GM23248 (cell line): ENCODE data around the gene RPS6KA3. TPM values are rescaled to one million over a fixed set of nuclear protein-coding genes. Genes with fewer than 3 reads are reported as not detected.
A peak's percentile ranks its signal among the peaks of the same experiment; 100 is the strongest.

ENCODE experiments used
- DNase-seq: peaks from one replicate; pipeline ENCODE4 v3.0.0-alpha.2; 2015
- H2AFZ ChIP-seq: fragments of 200-600 bp; sonication (generic); 2 replicates; pipeline ENCODE4 v1.6.1; 2016; ENCODE audit warnings: antibody characterized with exemption
- H3F3A ChIP-seq: fragments of 200-600 bp; sonication (generic); 2 replicates; pipeline ENCODE4 v1.6.1; 2016; ENCODE audit warnings: mild to moderate bottlenecking, antibody characterized with exemption, mixed run types; ENCODE audit not compliant: insufficient read depth
- H3K27ac ChIP-seq: fragments of 200-600 bp; sonication (generic); 2 replicates; pipeline ENCODE4 v1.5.1; 2016; ENCODE audit warnings: mild to moderate bottlenecking
- H3K27me3 ChIP-seq: fragments of 200-600 bp; sonication (generic); replicated peaks from 2 replicates; pipeline ENCODE4 v1.6.1; 2016; ENCODE audit warnings: mild to moderate bottlenecking; ENCODE audit not compliant: insufficient read depth
- H3K36me3 ChIP-seq: fragments of 200-600 bp; sonication (generic); 2 replicates; pipeline ENCODE4 v1.6.1; 2016; ENCODE audit warnings: low read depth, mild to moderate bottlenecking
- H3K4me1 ChIP-seq: fragments of 200-600 bp; sonication (generic); 2 replicates; pipeline ENCODE4 v1.6.1; 2016; ENCODE audit warnings: mild to moderate bottlenecking; ENCODE audit not compliant: insufficient read depth
- H3K4me2 ChIP-seq: fragments of 200-600 bp; sonication (generic); one replicate; pipeline ENCODE4 v1.6.1; 2016; ENCODE audit warnings: mild to moderate bottlenecking; ENCODE audit not compliant: unreplicated experiment
- H3K4me3 ChIP-seq: fragments of 200-600 bp; sonication (generic); 2 replicates; pipeline ENCODE4 v1.5.1; 2016; ENCODE audit warnings: mild to moderate bottlenecking
- H3K79me2 ChIP-seq: fragments of 200-600 bp; sonication (generic); 2 replicates; pipeline ENCODE4 v1.6.1; 2016; ENCODE audit warnings: mild to moderate bottlenecking; ENCODE audit not compliant: insufficient read depth
- H3K9ac ChIP-seq: fragments of 200-600 bp; sonication (generic); 2 replicates; pipeline ENCODE4 v1.6.1; 2016; ENCODE audit warnings: mild to moderate bottlenecking
- H3K9me2 ChIP-seq: fragments of 200-600 bp; sonication (generic); 2 replicates; pipeline ENCODE4 v1.6.1; 2016; ENCODE audit warnings: mixed run types, mild to moderate bottlenecking, moderate library complexity; ENCODE audit not compliant: insufficient read depth
- H3K9me3 ChIP-seq: fragments of 200-600 bp; sonication (generic); one replicate; pipeline ENCODE4 v1.6.1; 2017; ENCODE audit warnings: low read depth
- H4K20me1 ChIP-seq: fragments of 200-600 bp; sonication (generic); 2 replicates; pipeline ENCODE4 v1.6.0; 2016; ENCODE audit not compliant: insufficient read depth
- EZH2 ChIP-seq: fragments of 200-600 bp; sonication (generic); IDR thresholded peaks from 2 replicates; pipeline ENCODE4 v1.6.1; 2018; ENCODE audit warnings: antibody characterized with exemption, mild to moderate bottlenecking; ENCODE audit not compliant: insufficient read depth, poor library complexity, severe bottlenecking
- EZH2phosphoT487 ChIP-seq: fragments of 200-600 bp; sonication (generic); IDR thresholded peaks from 2 replicates; pipeline ENCODE4 v1.6.1; 2018; ENCODE audit warnings: antibody characterized with exemption, moderate library complexity, mild to moderate bottlenecking, low read depth; ENCODE audit not compliant: insufficient read depth
- WGBS, 2 experiments: methylation state at CpG; one replicate each; pipeline ENCODE4 v1.1.6; 2015 to 2017; ENCODE audit warnings: low lambda C conversion rate in 2 of 2, low coverage in 1 of 2; ENCODE audit errors: missing lambda C conversion rate in 2 of 2; 5-methylcytosine and 5-hydroxymethylcytosine counted together
- in situ Hi-C: fragments of 300-500 bp; cut with MboI; formaldehyde crosslinking; loops from 2 replicates; pipeline ENCODE4 v1.15.0; 2020
- polyA plus RNA-seq: library from polyadenylated mRNA; unstranded; fragments of >200 nt; fragmentation: Nextera tagmentation; extraction: Ambion mirVana; gene quantifications from 2 replicates; pipeline ENCODE4 v1.2.1, GENCODE V29; 2016
- total RNA-seq: library from RNA; depleted of rRNA; stranded (reverse); fragments of >200 nt; shearing (Covaris generic); gene quantifications from 2 replicates; pipeline ENCODE4 v1.2.3, GENCODE V29; 2014

Gene RPS6KA3
- total and polyA plus RNA-seq, 2 experiments from 2014 or later: 8.1 to 33.8 TPM

- H3K27me3 ChIP-seq: no peaks in the 10 kb centered on the region
- peak overlapping the region; percentile 82 for H3K4me3 ChIP-seq
- peaks cover 57% of the 10 kb centered on the region for H3K79me2 ChIP-seq
- peaks cover 28% of the 10 kb centered on the region for H3F3A ChIP-seq
- TF ChIP-seq EZH2 (no peak), EZH2phosphoT487 (no peak)
- peaks cover 15% of the 10 kb centered on the region for H4K20me1 ChIP-seq
- H3K9me3 ChIP-seq: no peaks in the 10 kb centered on the region
- H3K36me3 ChIP-seq: peaks cover 21% of the 10 kb centered on the region
- H3K9me2 ChIP-seq: no peaks in the 10 kb centered on the region
- H3K27ac ChIP-seq: peak overlapping the region; percentile 91
- peaks cover 14% of the 10 kb centered on the region; the same call in 1 of the 2 replicates for H3K4me1 ChIP-seq
- 0 to 3% methylated on average over 3 of the region's 3 CpGs for WGBS, 2 experiments
- DNase-seq: peak; percentile 27
- H3K4me2 ChIP-seq: peak overlapping the region; percentile 96
- peak overlapping the region; percentile 96 for H3K9ac ChIP-seq
- no peak overlapping the region for H2AFZ ChIP-seq
- in situ Hi-C loops: no loop called here
Measured at GRCh38 chrX:20140420-20140819, 126.3 kb downstream of the RPS6KA3 start.

GRCh38 chrX:20139966-20140365 lies 126.7 kb downstream of the RPS6KA3 start:
- WGBS, 2 experiments: 12 to 15% methylated on average over 2 of the region's 2 CpGs
- Histone ChIP-seq H3K4me2 (peak overlapping the region; percentile 96), H4K20me1 (peaks cover 15% of the 10 kb centered on the region), H3K36me3 (peaks cover 23% of the 10 kb centered on the region), H3K79me2 (peaks cover 62% of the 10 kb centered on the region), H3K9ac (peak overlapping the region; percentile 96), H3K9me2 (no peaks in the 10 kb centered on the region), H3F3A (peaks cover 28% of the 10 kb centered on the region), H3K4me3 (peak overlapping the region; percentile 82), H3K27me3 (no peaks in the 10 kb centered on the region), H3K4me1 (peaks cover 14% of the 10 kb centered on the region; the same call in 1 of the 2 replicates), H3K9me3 (no peaks in the 10 kb centered on the region), H2AFZ (no peak overlapping the region), H3K27ac (peak overlapping the region; percentile 91)
- TF ChIP-seq EZH2phosphoT487 (no peak), EZH2 (no peak)
- peak; percentile 90 for DNase-seq
- in situ Hi-C loops: no loop called here

GRCh38 chrX:20135944-20136343 lies 130.8 kb downstream of the RPS6KA3 start:
- H3K79me2 ChIP-seq: peaks cover 79% of the 10 kb centered on the region
- in situ Hi-C loops: no loop called here

GRCh38 chrX:20132666-20133065 lies 134.0 kb downstream of the RPS6KA3 start:
- in situ Hi-C loops: no loop called here
- peaks cover 5% of the 10 kb centered on the region for H3K4me1 ChIP-seq
- WGBS, 2 experiments: 100% methylated on average over 1 of the region's 1 CpG
- H3K9me3 ChIP-seq: no peaks in the 10 kb centered on the region
- H3K4me3 ChIP-seq: no peak overlapping the region
- H3K36me3 ChIP-seq: peaks cover 41% of the 10 kb centered on the region
- no peaks in the 10 kb centered on the region for H3K27me3 ChIP-seq
- no peak overlapping the region for H3K9ac ChIP-seq
- H3F3A ChIP-seq: peaks cover 37% of the 10 kb centered on the region; the same call in 1 of the 2 replicates
- 0 out of 2 replicates have a peak overlapping the region, but pooled peaks have one; percentile 18 for H3K27ac ChIP-seq
- peaks cover 49% of the 10 kb centered on the region for H3K79me2 ChIP-seq
- TF ChIP-seq EZH2phosphoT487 (no peak), EZH2 (no peak)
- H3K9me2 ChIP-seq: no peaks in the 10 kb centered on the region
- peak; percentile 28 for DNase-seq
- no peaks in the 10 kb centered on the region for H4K20me1 ChIP-seq
- H3K4me2 ChIP-seq: no peak overlapping the region
- H2AFZ ChIP-seq: no peak overlapping the region

More at GRCh38 chrX:20135944-20136343, 130.8 kb downstream of the RPS6KA3 start:
- Histone ChIP-seq H3K9me2 (no peaks in the 10 kb centered on the region), H3K9ac (no peak overlapping the region), H3F3A (peaks cover 34% of the 10 kb centered on the region), H3K27ac (no peak overlapping the region), H3K4me3 (no peak overlapping the region), H2AFZ (no peak overlapping the region), H3K9me3 (no peaks in the 10 kb centered on the region), H3K27me3 (no peaks in the 10 kb centered on the region), H3K36me3 (peaks cover 37% of the 10 kb centered on the region), H4K20me1 (peaks cover 15% of the 10 kb centered on the region), H3K4me1 (peaks cover 14% of the 10 kb centered on the region), H3K4me2 (no peak overlapping the region)
- DNase-seq: no peak
- 67 to 69% methylated on average over 3 to 5 of the region's 5 CpGs for WGBS, 2 experiments
- TF ChIP-seq EZH2phosphoT487 (no peak), EZH2 (no peak)

- peaks cover 5% of the 10 kb centered on the region for H3K4me1 ChIP-seq
- peaks cover 26% of the 10 kb centered on the region for H3K79me2 ChIP-seq
- peak; percentile 36 for DNase-seq
- WGBS, 2 experiments: 90 to 100% methylated on average over 1 of the region's 1 CpG
- no peaks in the 10 kb centered on the region for H4K20me1 ChIP-seq
- TF ChIP-seq EZH2: no peak
- no peak for TF ChIP-seq EZH2phosphoT487
- H2AFZ ChIP-seq: no peak overlapping the region
- in situ Hi-C loops: no loop called here
- H3F3A ChIP-seq: peaks cover 34% of the 10 kb centered on the region; the same call in 1 of the 2 replicates
- no peaks in the 10 kb centered on the region for H3K9me2 ChIP-seq
- peaks cover 28% of the 10 kb centered on the region for H3K36me3 ChIP-seq
- peak overlapping the region; percentile 63 for H3K27ac ChIP-seq
- H3K9me3 ChIP-seq: no peaks in the 10 kb centered on the region
- no peak overlapping the region for H3K9ac ChIP-seq
- H3K27me3 ChIP-seq: no peaks in the 10 kb centered on the region
- no peak overlapping the region for H3K4me3 ChIP-seq
- no peak overlapping the region for H3K4me2 ChIP-seq
Measured at GRCh38 chrX:20130357-20130756, 136.4 kb downstream of the RPS6KA3 start.
